Measurements from ENCODE around the gene GLA.

GLA gene

DNA sequence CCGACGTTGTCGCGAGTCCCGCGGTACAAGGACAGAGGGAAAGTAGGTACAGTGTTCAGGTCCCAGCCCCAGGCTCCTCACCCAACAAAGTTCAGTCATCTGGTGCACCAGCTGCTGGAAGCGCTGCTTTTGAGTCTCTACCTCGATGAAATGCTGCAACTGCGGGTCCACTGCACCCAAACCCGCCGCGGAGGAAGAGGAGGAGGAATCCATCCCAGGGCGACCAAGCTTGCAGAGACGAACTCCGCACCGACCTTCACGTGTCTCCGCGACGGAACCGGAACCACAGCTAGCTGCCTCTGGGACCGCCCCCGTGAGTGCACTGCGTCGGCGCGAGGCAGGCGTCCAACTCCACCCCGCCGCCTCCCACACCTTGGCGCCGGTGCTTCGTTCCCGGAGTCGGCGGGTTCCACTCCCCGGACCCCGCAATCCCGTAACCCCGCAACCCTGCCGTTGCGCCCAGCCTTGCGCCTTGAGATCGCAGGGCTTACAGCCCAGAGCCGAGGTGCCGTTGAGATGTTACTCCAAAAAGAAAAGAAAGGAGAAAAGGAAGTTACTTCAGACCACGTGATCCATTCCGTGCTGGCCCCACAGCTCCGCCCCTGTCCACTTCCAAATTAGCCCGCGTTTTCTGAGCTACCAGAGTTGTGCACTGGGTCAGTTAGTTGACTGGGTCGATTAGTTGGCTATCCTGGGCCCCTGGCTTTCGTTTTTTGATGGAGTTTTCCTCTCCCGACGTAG lies 59.1 kb downstream of the GLA start, which contains the start of gene TIMM8A:
TSS of gene TIMM8A (minus strand) at position 291 of the 741 bp plus-strand sequence. CDS start at position 213, 78 bp downstream.
- peak; percentile 86 for DNase-seq (ENCODE audit: low read depth)
- peak within 1 kb of the TSS; percentile 89 for H3K4me3 ChIP-seq (ENCODE audit: low read depth, low read length)
- TF ChIP-seq MAX (IDR thresholded peaks at IDR 0.05; ENCODE audit: low read depth, low read length) (peak; percentile 90), MYC (IDR thresholded peaks at IDR 0.05; ENCODE audit: low read depth, low read length) (peak; percentile 66), POLR2A (IDR thresholded peaks at IDR 0.05; ENCODE audit: extremely low read depth, insufficient read length) (peak; percentile 65), CTCF (IDR thresholded peaks at IDR 0.05; ENCODE audit: low read depth, low read length) (no peak)

- H3K4me3 ChIP-seq (ENCODE audit: low read depth, low read length) = peak overlapping the region; percentile 89
- no peak for TF ChIP-seq CTCF (IDR thresholded peaks at IDR 0.05; ENCODE audit: low read depth, low read length)
- no peak for TF ChIP-seq MAX (IDR thresholded peaks at IDR 0.05; ENCODE audit: low read depth, low read length)
- no peak for TF ChIP-seq POLR2A (IDR thresholded peaks at IDR 0.05; ENCODE audit: extremely low read depth, insufficient read length)
- no peak for TF ChIP-seq MYC (IDR thresholded peaks at IDR 0.05; ENCODE audit: low read depth, low read length)
- peak; percentile 22 for DNase-seq (ENCODE audit: low read depth)
These were observed 59.8 kb downstream of the GLA start for GRCh38 chrX:101347859-101348451.
